ENCODE measurements around the gene RILPL2. TPM values are rescaled to one million over a fixed set of nuclear protein-coding genes. Genes with fewer than 3 reads are reported as not detected.

RILPL2 gene
- total RNA-seq (2013): 27.0 TPM
- 10 to 100 TPM; 19.3 to 25.1 (median 21.0) TPM for polyA plus RNA-seq
- 16.3 and 17.8 TPM in 2 replicates for polyA minus RNA-seq
- total RNA-seq: 61.3 to 339 (median 202) reads per million in 11 experiments

GRCh38 chr12:123436017-123436964 is at the start of gene RILPL2:
Gene RILPL2 (minus strand): TSS chr12:123436684. CDS start chr12:123436420, 264 bp downstream.
- Mint-ChIP-seq H3K27me3 (ENCODE audit: low read depth in 3 of 3) (no peaks in the 10 kb centered on the region), H3K36me3 (peaks cover 9 to 24% of the 10 kb centered on the region in 2 donors), H3K9me3 (peaks cover 0 to 2% (median 0%) of the 10 kb centered on the region in 7 donors), H3K4me3 (peak within 1 kb of the TSS; percentile 98 to 99), H3K27ac (peak within 1 kb of the TSS; percentile 98 to 100 (median 99)), H3K4me1 (peaks cover 56% of the 10 kb centered on the region)
- Histone ChIP-seq H3K9me3 (replicated peaks in 1 of 2; ENCODE audit: control insufficient read depth in 1 of 2, insufficient read depth in 1 of 2, low read length in 2 of 2) (no peaks in the 10 kb centered on the region), H3K4me2 (replicated peaks; ENCODE audit: extremely low read depth, low read length, poor library complexity, severe bottlenecking) (peak within 1 kb of the TSS; percentile 70), H3K4me3 (replicated peaks in 1 of 3; ENCODE audit: low read depth in 2 of 3, low read length in 3 of 3) (peak within 1 kb of the TSS; percentile 72 to 98 (median 93)), H3K36me3 (replicated peaks in 1 of 2; ENCODE audit: control insufficient read depth in 1 of 2, insufficient read depth in 2 of 2, low read length in 2 of 2) (peaks cover under 1 to 2% of the 10 kb centered on the region in 2 donors), H3K9ac (ENCODE audit: insufficient read depth, low read length, poor library complexity, severe bottlenecking) (peak within 1 kb of the TSS; percentile 96), H3K27ac (ENCODE audit: low read depth in 1 of 2, low read length in 2 of 2) (peak within 1 kb of the TSS; percentile 96 to 97), H4K20me1 (ENCODE audit: insufficient read depth, low read length) (peaks cover 50% of the 10 kb centered on the region), H2AFZ (ENCODE audit: insufficient read depth, low read depth, low read length, poor library complexity, severe bottlenecking) (peak within 1 kb of the TSS; percentile 70), H3K79me2 (ENCODE audit: insufficient read depth, low read length) (peaks cover 64% of the 10 kb centered on the region), H3K27me3 (ENCODE audit: control insufficient read depth in 2 of 2, insufficient read depth in 2 of 2, low read length in 2 of 2) (no peaks in the 10 kb centered on the region), H3K4me1 (ENCODE audit: control insufficient read depth in 1 of 2, insufficient read depth in 2 of 2, low read length in 2 of 2) (peaks cover 52 to 55% of the 10 kb centered on the region in 2 donors)
- DNase-seq: peak; percentile 96 to 99 (median 98)
- no peak for TF ChIP-seq CTCF (IDR thresholded peaks at IDR 0.05)
- intact Hi-C loops (cut with micrococcal nuclease): no loop called here
- under 1% methylated on average over 59 of the region's 69 CpGs for WGBS (ENCODE audit: insufficient coverage)

- Mint-ChIP-seq H3K4me1 (peaks cover 7% of the 10 kb centered on the region), H3K27ac (no peak overlapping the region), H3K36me3 (no peaks in the 10 kb centered on the region), H3K9me3 (no peaks in the 10 kb centered on the region), H3K27me3 (ENCODE audit: low read depth in 3 of 3) (peaks cover 12 to 32% (median 12%) of the 10 kb centered on the region in 3 donors), H3K4me3 (no peak overlapping the region)
- Histone ChIP-seq H3K79me2 (ENCODE audit: insufficient read depth, low read length) (no peaks in the 10 kb centered on the region), H4K20me1 (ENCODE audit: insufficient read depth, low read length) (no peaks in the 10 kb centered on the region), H3K4me2 (replicated peaks; ENCODE audit: extremely low read depth, low read length, poor library complexity, severe bottlenecking) (no peak overlapping the region), H2AFZ (ENCODE audit: insufficient read depth, low read depth, low read length, poor library complexity, severe bottlenecking) (no peak overlapping the region), H3K9ac (ENCODE audit: insufficient read depth, low read length, poor library complexity, severe bottlenecking) (no peak overlapping the region), H3K4me3 (replicated peaks in 1 of 3; ENCODE audit: low read depth in 2 of 3, low read length in 3 of 3) (no peak overlapping the region), H3K36me3 (replicated peaks in 1 of 2; ENCODE audit: control insufficient read depth in 1 of 2, insufficient read depth in 2 of 2, low read length in 2 of 2) (no peaks in the 10 kb centered on the region), H3K9me3 (replicated peaks in 1 of 2; ENCODE audit: control insufficient read depth in 1 of 2, insufficient read depth in 1 of 2, low read length in 2 of 2) (no peaks in the 10 kb centered on the region), H3K27me3 (ENCODE audit: control insufficient read depth in 2 of 2, insufficient read depth in 2 of 2, low read length in 2 of 2) (no peaks in the 10 kb centered on the region), H3K4me1 (ENCODE audit: control insufficient read depth in 1 of 2, insufficient read depth in 2 of 2, low read length in 2 of 2) (no peaks in the 10 kb centered on the region), H3K27ac (ENCODE audit: low read depth in 1 of 2, low read length in 2 of 2) (no peak overlapping the region)
- TF ChIP-seq CTCF (IDR thresholded peaks at IDR 0.05): no peak
- intact Hi-C loops (cut with micrococcal nuclease): no loop called here
- 93% methylated on average over 6 of the region's 14 CpGs for WGBS (ENCODE audit: insufficient coverage)
- DNase-seq: no peak
Measured at GRCh38 chr12:123485756-123486155, 49.3 kb upstream of the RILPL2 start.

All from CD14-positive monocyte (primary cell).